Naive thymus-derived CD4-positive, alpha-beta T cell (primary cell): ENCODE measurements around the gene LTBP3. TPM values are rescaled to one million over a fixed set of nuclear protein-coding genes. Genes with fewer than 3 reads are reported as not detected.

Source experiments
- ATAC-seq: fragments of 150-1000 bp; cut with Tn5 transposase; 2 replicates; pipeline ENCODE4 v1.10.0; 2021; ENCODE audit warnings: mild to moderate bottlenecking, moderate library complexity
- CTCF ChIA-PET: fragments of 350-600 bp; sonication (Branson Sonifier 250); formaldehyde crosslinking; loops from one replicate; lab custom pipeline; 2021; ENCODE audit warnings: antibody characterized with exemption; lab: Charles Lee
- POLR2A ChIA-PET: fragments of 350-600 bp; sonication (Branson Sonifier 250); formaldehyde crosslinking; loops from one replicate; lab custom pipeline; 2021; ENCODE audit warnings: antibody characterized with exemption, inconsistent platforms; lab: Charles Lee
- DNase-seq, 9 donors: peaks; one replicate each; pipeline versions ENCODE4 v3.0.0 to v3.0.0-alpha.2; 2020 to 2022; ENCODE audit warnings: mixed read lengths in 1 of 9
- H3K27ac ChIP-seq: one replicate; pipeline ENCODE4 v1.7.0; 2013; ENCODE audit warnings: mild to moderate bottlenecking, low read depth, low read length, moderate library complexity
- H3K27me3 ChIP-seq, 2 donors: one replicate each; pipeline ENCODE4 v1.7.0; 2013; ENCODE audit warnings: low read length in 2 of 2, mild to moderate bottlenecking in 2 of 2, moderate library complexity in 2 of 2; ENCODE audit not compliant: control insufficient read depth in 2 of 2, insufficient read depth in 2 of 2
- H3K36me3 ChIP-seq, 3 experiments: 1 replicate in 2 of 3; 2 replicates in 1 of 3; pipeline ENCODE4 v1.7.0; 2013; ENCODE audit warnings: low read length in 3 of 3, mild to moderate bottlenecking in 3 of 3, moderate library complexity in 1 of 3; ENCODE audit not compliant: insufficient read depth in 3 of 3, control insufficient read depth in 2 of 3
- H3K4me1 ChIP-seq, 2 donors: one replicate each; pipeline ENCODE4 v1.7.0; 2013; ENCODE audit warnings: low read length in 2 of 2, mild to moderate bottlenecking in 2 of 2, moderate library complexity in 1 of 2; ENCODE audit not compliant: control insufficient read depth in 2 of 2, insufficient read depth in 2 of 2
- H3K4me3 ChIP-seq: 2 replicates; pipeline ENCODE4 v1.7.0; 2013; ENCODE audit warnings: mild to moderate bottlenecking, low read length
- H3K9me3 ChIP-seq, 3 experiments: 1 replicate in 2 of 3; 2 replicates in 1 of 3; pipeline ENCODE4 v1.7.0; 2013; ENCODE audit warnings: low read length in 3 of 3; ENCODE audit not compliant: control insufficient read depth in 2 of 3
- H3K27ac Mint-ChIP-seq, 9 donors: one replicate each; pipeline ENCODE4 v1.8.0; 2020 to 2022; ENCODE audit warnings: mixed read lengths in 9 of 9, mild to moderate bottlenecking in 8 of 9, moderate library complexity in 5 of 9, inconsistent platforms in 2 of 9
- H3K27me3 Mint-ChIP-seq, 5 donors: one replicate each; pipeline ENCODE4 v1.8.0; 2021 to 2022; ENCODE audit warnings: mixed read lengths in 5 of 5, mild to moderate bottlenecking in 1 of 5
- H3K36me3 Mint-ChIP-seq, 5 donors: one replicate each; pipeline ENCODE4 v1.8.0; 2020 to 2022; ENCODE audit warnings: mixed read lengths in 5 of 5, mild to moderate bottlenecking in 3 of 5, inconsistent platforms in 1 of 5
- H3K4me1 Mint-ChIP-seq, 7 donors: one replicate each; pipeline ENCODE4 v1.8.0; 2020 to 2022; ENCODE audit warnings: mixed read lengths in 7 of 7, mild to moderate bottlenecking in 3 of 7, inconsistent platforms in 1 of 7
- H3K4me3 Mint-ChIP-seq, 10 donors: one replicate each; pipeline ENCODE4 v1.8.0; 2020 to 2022; ENCODE audit warnings: mild to moderate bottlenecking in 10 of 10, mixed read lengths in 10 of 10, moderate library complexity in 6 of 10, inconsistent platforms in 2 of 10
- H3K9me3 Mint-ChIP-seq, 11 donors: one replicate each; pipeline ENCODE4 v1.8.0; 2020 to 2022; ENCODE audit warnings: mixed read lengths in 11 of 11, mild to moderate bottlenecking in 4 of 11, inconsistent platforms in 1 of 11, moderate library complexity in 1 of 11
- intact Hi-C, 2 donors: fragments of 100-400 bp; cut with micrococcal nuclease; formaldehyde crosslinking; loops; one replicate each; pipeline ENCODE4 v1.15.1; 2023
- polyA plus RNA-seq, 2 donors: library from polyadenylated mRNA; unstranded; fragments of 300-500 nt; fragmentation: Illumina TruSeq; gene quantifications; one replicate each; pipeline ENCODE4 v1.2.3, GENCODE V29; 2021
- total RNA-seq, 6 experiments: library from RNA in 5 of 6; stranded (reverse) in 5 of 6; gene quantifications; 1 replicate in 5 of 6; 2 replicates in 1 of 6; pipeline ENCODE4 v1.2.3 and lab custom pipeline; 2021 to 2026

Gene LTBP3
- total and polyA plus RNA-seq, 7 experiments from 2014 or later: 18.7 to 288 (median 216) TPM

- CTCF ChIA-PET: interaction anchor here (0.6 to 7.8 kb wide), 10 partner anchors 10 to 755 kb away, joined by 3 to 90 read pairs (median 4); no protein-coding TSS in a partner anchor
- POLR2A ChIA-PET: interaction anchor here (0.6 to 27.5 kb wide), 33 partner anchors 11 to 637 kb away, joined by 3 to 2591 read pairs (median 5); partner anchors contain the start of genes EHBP1L1, FAM89B, FRMD8 and MALAT1
- Mint-ChIP-seq H3K27me3 (peaks cover 0 to 10% (median 0%) of the 10 kb centered on the region in 5 donors), H3K4me3 (no peak overlapping the region), H3K4me1 (peaks cover 41 to 56% (median 46%) of the 10 kb centered on the region in 7 donors), H3K9me3 (peaks cover 0 to 24% (median 0%) of the 10 kb centered on the region in 11 donors), H3K36me3 (peaks cover 23 to 33% (median 31%) of the 10 kb centered on the region in 5 donors), H3K27ac (peak overlapping the region in 8 of 9 donors; percentile 78 to 92 (median 87))
- Histone ChIP-seq H3K27me3 (no peaks in the 10 kb centered on the region), H3K4me3 (peak overlapping the region; percentile 99), H3K36me3 (peaks cover 60 to 62% (median 61%) of the 10 kb centered on the region in 3 experiments), H3K27ac (peak overlapping the region; percentile 99), H3K9me3 (no peaks in the 10 kb centered on the region), H3K4me1 (peaks cover 31 to 35% of the 10 kb centered on the region in 2 donors)
- peak in 2 of 9 donors; percentile 16 to 19 for DNase-seq
- intact Hi-C loops: no loop called here
- ATAC-seq: no peak
Measured at GRCh38 chr11:65504674-65505465, 53.3 kb downstream of the LTBP3 start.

GRCh38 chr11:65503949-65504673 is 54.0 kb downstream of the LTBP3 start:
- intact Hi-C loops: no loop called here
- ATAC-seq (no peak), DNase-seq (peak in 3 of 9 donors; percentile 22 to 32 (median 26))
- peak overlapping the region; percentile 99 for H3K27ac ChIP-seq
- H3K4me1 ChIP-seq: peaks cover 31 to 35% of the 10 kb centered on the region in 2 donors
- no peak overlapping the region for H3K4me3 Mint-ChIP-seq
- CTCF ChIA-PET: interaction anchor here (0.6 to 7.8 kb wide), 7 partner anchors 13 to 241 kb away, joined by 3 to 90 read pairs (median 4); no protein-coding TSS in a partner anchor
- H3K4me3 ChIP-seq: peak overlapping the region; percentile 99
- H3K36me3 Mint-ChIP-seq: peaks cover 23 to 33% (median 31%) of the 10 kb centered on the region in 5 donors
- H3K9me3 Mint-ChIP-seq: peaks cover 0 to 20% (median 0%) of the 10 kb centered on the region in 11 donors
- no peaks in the 10 kb centered on the region for H3K27me3 ChIP-seq
- peaks cover 60 to 62% (median 61%) of the 10 kb centered on the region in 3 experiments for H3K36me3 ChIP-seq
- no peaks in the 10 kb centered on the region for H3K9me3 ChIP-seq
- H3K4me1 Mint-ChIP-seq: peaks cover 37 to 53% (median 43%) of the 10 kb centered on the region in 7 donors
- peak overlapping the region in 8 of 9 donors; percentile 70 to 88 (median 84) for H3K27ac Mint-ChIP-seq
- peaks cover 0 to 10% (median 0%) of the 10 kb centered on the region in 5 donors for H3K27me3 Mint-ChIP-seq
- POLR2A ChIA-PET: interaction anchor here (0.6 to 27.5 kb wide), 20 partner anchors 10 to 356 kb away, joined by 3 to 2591 read pairs (median 4); partner anchors contain the start of genes FRMD8, MALAT1, MUS81 and NEAT1

- CTCF ChIA-PET: interaction anchor here (0.6 to 7.8 kb wide), 6 partner anchors 27 to 242 kb away, joined by 3 to 90 read pairs (median 4); no protein-coding TSS in a partner anchor
Measured at GRCh38 chr11:65503368-65503948, 54.7 kb downstream of the LTBP3 start.

GRCh38 chr11:65502555-65503367 is 55.4 kb downstream of the LTBP3 start:
- Mint-ChIP-seq H3K4me3 (no peak overlapping the region), H3K36me3 (peaks cover 23 to 33% (median 31%) of the 10 kb centered on the region in 5 donors), H3K9me3 (peaks cover 0 to 17% (median 0%) of the 10 kb centered on the region in 11 donors), H3K4me1 (peaks cover 36 to 51% (median 42%) of the 10 kb centered on the region in 7 donors), H3K27me3 (peaks cover 0 to 10% (median 0%) of the 10 kb centered on the region in 5 donors), H3K27ac (peak overlapping the region in 1 of 9 donors; percentile 63)
- Histone ChIP-seq H3K36me3 (peaks cover 60 to 66% (median 62%) of the 10 kb centered on the region in 3 experiments), H3K4me1 (peaks cover 30 to 35% of the 10 kb centered on the region in 2 donors), H3K27ac (peak overlapping the region; percentile 99), H3K9me3 (no peaks in the 10 kb centered on the region), H3K4me3 (peak overlapping the region; percentile 99), H3K27me3 (no peaks in the 10 kb centered on the region)
- intact Hi-C loops: no loop called here
- CTCF ChIA-PET: interaction anchor here (0.6 to 2.1 kb wide), 5 partner anchors 26 to 121 kb away, joined by 3 to 13 read pairs (median 4); no protein-coding TSS in a partner anchor
- POLR2A ChIA-PET: interaction anchor here (0.7 to 27.5 kb wide), 31 partner anchors 9 to 810 kb away, joined by 3 to 2591 read pairs (median 7); partner anchors contain the start of genes DPF2, EHBP1L1, FRMD8 and MALAT1
- DNase-seq: peak in 4 of 9 donors; percentile 20 to 36 (median 30)
- ATAC-seq: no peak

More at GRCh38 chr11:65503368-65503948, 54.7 kb downstream of the LTBP3 start:
- peak overlapping the region; percentile 99 for H3K27ac ChIP-seq
- POLR2A ChIA-PET: interaction anchor here (0.6 to 27.5 kb wide), 19 partner anchors 11 to 356 kb away, joined by 3 to 2591 read pairs (median 9); partner anchors contain the start of genes FRMD8, MALAT1, MUS81 and NEAT1
- no peak for ATAC-seq
- H3K9me3 ChIP-seq: no peaks in the 10 kb centered on the region
- peak overlapping the region in 8 of 9 donors; percentile 70 to 88 (median 84) for H3K27ac Mint-ChIP-seq
- intact Hi-C loops: no loop called here
- peaks cover 0 to 20% (median 0%) of the 10 kb centered on the region in 11 donors for H3K9me3 Mint-ChIP-seq
- H3K4me1 Mint-ChIP-seq: peaks cover 37 to 53% (median 43%) of the 10 kb centered on the region in 7 donors
- H3K4me3 Mint-ChIP-seq: no peak overlapping the region
- peak in 1 of 9 donors; percentile 19 for DNase-seq
- H3K27me3 Mint-ChIP-seq: peaks cover 0 to 10% (median 0%) of the 10 kb centered on the region in 5 donors
- H3K36me3 Mint-ChIP-seq: peaks cover 23 to 33% (median 31%) of the 10 kb centered on the region in 5 donors
- H3K36me3 ChIP-seq: peaks cover 60 to 62% (median 61%) of the 10 kb centered on the region in 3 experiments
- H3K27me3 ChIP-seq: no peaks in the 10 kb centered on the region
- peak overlapping the region; percentile 99 for H3K4me3 ChIP-seq
- peaks cover 31 to 35% of the 10 kb centered on the region in 2 donors for H3K4me1 ChIP-seq

GRCh38 chr11:65502274-65502554 is 55.9 kb downstream of the LTBP3 start:
- peaks cover 31 to 46% (median 37%) of the 10 kb centered on the region in 7 donors for H3K4me1 Mint-ChIP-seq
- peaks cover 0 to 10% (median 0%) of the 10 kb centered on the region in 5 donors for H3K27me3 Mint-ChIP-seq
- Histone ChIP-seq H3K9me3 (no peaks in the 10 kb centered on the region), H3K4me1 (peaks cover 25 to 30% of the 10 kb centered on the region in 2 donors), H3K27me3 (no peaks in the 10 kb centered on the region), H3K27ac (peak overlapping the region; percentile 99), H3K36me3 (peaks cover 60 to 68% (median 62%) of the 10 kb centered on the region in 3 experiments), H3K4me3 (peak overlapping the region; percentile 99)
- H3K9me3 Mint-ChIP-seq: peaks cover 0 to 12% (median 0%) of the 10 kb centered on the region in 11 donors
- DNase-seq: peak in 1 of 9 donors; percentile 15
- peaks cover 23 to 33% (median 31%) of the 10 kb centered on the region in 5 donors for H3K36me3 Mint-ChIP-seq
- CTCF ChIA-PET: interaction anchor here (0.7 to 2.1 kb wide), 4 partner anchors 30 to 120 kb away, joined by 3 to 13 read pairs (median 4); no protein-coding TSS in a partner anchor
- no peak overlapping the region for H3K4me3 Mint-ChIP-seq
- intact Hi-C loops: no loop called here
- POLR2A ChIA-PET: interaction anchor here (0.7 to 27.5 kb wide), 32 partner anchors 7 to 810 kb away, joined by 3 to 2591 read pairs (median 6); partner anchors contain the start of genes DPF2, EHBP1L1, FRMD8 and MALAT1
- no peak overlapping the region for H3K27ac Mint-ChIP-seq
- ATAC-seq: no peak
